ENCODE measurements around the gene CXCL5. TPM values are rescaled to one million over a fixed set of nuclear protein-coding genes. Genes with fewer than 3 reads are reported as not detected.

CXCL5 gene
- polyA plus RNA-seq, 1 of the 3 experiments (the other 2 are of a cell fraction), result 0.02 TPM

DNA sequence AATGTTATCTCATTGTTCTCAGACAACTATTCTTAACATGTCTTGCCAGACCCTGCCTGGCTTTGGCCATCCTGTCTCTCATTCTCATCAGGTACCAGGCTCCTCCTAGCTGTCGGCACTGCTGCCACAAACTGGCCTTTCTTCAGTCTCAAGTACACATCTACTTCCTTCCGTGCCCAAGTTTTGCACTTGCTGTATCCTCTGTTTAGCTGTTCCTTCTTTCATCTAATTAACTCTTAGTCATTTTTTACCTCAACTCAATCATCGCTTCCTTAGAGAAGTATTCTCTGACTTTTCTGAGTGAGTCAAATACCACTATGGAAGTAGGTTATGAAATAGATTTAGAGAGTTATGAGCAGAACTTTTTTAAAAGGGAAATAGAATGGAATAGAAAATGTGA lies 20.3 kb upstream of the CXCL5 start:
- no peaks in the 10 kb centered on the region for H3K4me1 ChIP-seq (ENCODE audit: control insufficient read depth in 1 of 2, insufficient read depth in 2 of 2, low read depth in 1 of 2, low read length in 1 of 2)

More for the DNA sequence above, 20.3 kb upstream of the CXCL5 start:
- Histone ChIP-seq H3K9me2 (no peaks in the 10 kb centered on the region), H3K79me2 (ENCODE audit: insufficient read depth) (no peaks in the 10 kb centered on the region), H2AFZ (ENCODE audit: low read depth) (no peak overlapping the region), H4K20me1 (ENCODE audit: insufficient read depth) (no peaks in the 10 kb centered on the region), H3K36me3 (replicated peaks in 1 of 2; ENCODE audit: control insufficient read depth in 1 of 2, insufficient read depth in 2 of 2, low read length in 1 of 2) (no peaks in the 10 kb centered on the region), H3K9ac (no peak overlapping the region), H3K9me3 (no peaks in the 10 kb centered on the region), H3K27ac (ENCODE audit: low read depth in 2 of 2, low read length in 1 of 2) (no peak overlapping the region), H3K27me3 (ENCODE audit: insufficient read depth) (peaks cover 7% of the 10 kb centered on the region; the same call in 1 of the 2 replicates), H3K4me3 (ENCODE audit: low read depth in 2 of 2, low read length in 1 of 2) (no peak overlapping the region), H3F3A (replicated peaks; ENCODE audit: insufficient read depth) (no peaks in the 10 kb centered on the region), H3K4me2 (no peak overlapping the region)
- DNase-seq, result no peak
- 23% methylated on average over 3 of the region's 3 CpGs for WGBS (ENCODE audit: low lambda C conversion rate)
- TF ChIP-seq NFIC (IDR thresholded peaks at IDR 0.05; ENCODE audit: borderline replicate concordance) (no peak), RAD21 (IDR thresholded peaks at IDR 0.05; ENCODE audit: low read length) (no peak), GABPA (IDR thresholded peaks at IDR 0.05; ENCODE audit: low read depth) (no peak), TEAD4 (IDR thresholded peaks at IDR 0.05; ENCODE audit: borderline replicate concordance, insufficient read depth) (no peak), NRF1 (IDR thresholded peaks at IDR 0.05; ENCODE audit: low read depth, low read length) (no peak), TAF1 (IDR thresholded peaks at IDR 0.05; ENCODE audit: borderline replicate concordance, low read depth, low read length) (no peak), SIN3A (IDR thresholded peaks at IDR 0.05; ENCODE audit: borderline replicate concordance, low read depth, low read length) (no peak), TCF12 (IDR thresholded peaks at IDR 0.05) (no peak), USF1 (IDR thresholded peaks at IDR 0.05; ENCODE audit: borderline replicate concordance, low read depth) (no peak), IRF3 (IDR thresholded peaks at IDR 0.05; ENCODE audit: low read depth, low read length) (no peak), RXRA (IDR thresholded peaks at IDR 0.05; ENCODE audit: borderline replicate concordance, low read depth) (no peak), FOXJ3 (CRISPR knock-in tag; IDR thresholded peaks at IDR 0.05) (no peak), RFX5 (IDR thresholded peaks at IDR 0.05; ENCODE audit: low read length) (no peak)
- TF ChIP-seq, protein P1, sequence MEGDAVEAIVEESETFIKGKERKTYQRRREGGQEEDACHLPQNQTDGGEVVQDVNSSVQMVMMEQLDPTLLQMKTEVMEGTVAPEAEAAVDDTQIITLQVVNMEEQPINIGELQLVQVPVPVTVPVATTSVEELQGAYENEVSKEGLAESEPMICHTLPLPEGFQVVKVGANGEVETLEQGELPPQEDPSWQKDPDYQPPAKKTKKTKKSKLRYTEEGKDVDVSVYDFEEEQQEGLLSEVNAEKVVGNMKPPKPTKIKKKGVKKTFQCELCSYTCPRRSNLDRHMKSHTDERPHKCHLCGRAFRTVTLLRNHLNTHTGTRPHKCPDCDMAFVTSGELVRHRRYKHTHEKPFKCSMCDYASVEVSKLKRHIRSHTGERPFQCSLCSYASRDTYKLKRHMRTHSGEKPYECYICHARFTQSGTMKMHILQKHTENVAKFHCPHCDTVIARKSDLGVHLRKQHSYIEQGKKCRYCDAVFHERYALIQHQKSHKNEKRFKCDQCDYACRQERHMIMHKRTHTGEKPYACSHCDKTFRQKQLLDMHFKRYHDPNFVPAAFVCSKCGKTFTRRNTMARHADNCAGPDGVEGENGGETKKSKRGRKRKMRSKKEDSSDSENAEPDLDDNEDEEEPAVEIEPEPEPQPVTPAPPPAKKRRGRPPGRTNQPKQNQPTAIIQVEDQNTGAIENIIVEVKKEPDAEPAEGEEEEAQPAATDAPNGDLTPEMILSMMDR (IDR thresholded peaks at IDR 0.05), result no peak
- TF ChIP-seq, protein P2, sequence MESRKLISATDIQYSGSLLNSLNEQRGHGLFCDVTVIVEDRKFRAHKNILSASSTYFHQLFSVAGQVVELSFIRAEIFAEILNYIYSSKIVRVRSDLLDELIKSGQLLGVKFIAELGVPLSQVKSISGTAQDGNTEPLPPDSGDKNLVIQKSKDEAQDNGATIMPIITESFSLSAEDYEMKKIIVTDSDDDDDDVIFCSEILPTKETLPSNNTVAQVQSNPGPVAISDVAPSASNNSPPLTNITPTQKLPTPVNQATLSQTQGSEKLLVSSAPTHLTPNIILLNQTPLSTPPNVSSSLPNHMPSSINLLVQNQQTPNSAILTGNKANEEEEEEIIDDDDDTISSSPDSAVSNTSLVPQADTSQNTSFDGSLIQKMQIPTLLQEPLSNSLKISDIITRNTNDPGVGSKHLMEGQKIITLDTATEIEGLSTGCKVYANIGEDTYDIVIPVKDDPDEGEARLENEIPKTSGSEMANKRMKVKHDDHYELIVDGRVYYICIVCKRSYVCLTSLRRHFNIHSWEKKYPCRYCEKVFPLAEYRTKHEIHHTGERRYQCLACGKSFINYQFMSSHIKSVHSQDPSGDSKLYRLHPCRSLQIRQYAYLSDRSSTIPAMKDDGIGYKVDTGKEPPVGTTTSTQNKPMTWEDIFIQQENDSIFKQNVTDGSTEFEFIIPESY (IDR thresholded peaks at IDR 0.05; ENCODE audit: borderline replicate concordance, low read depth), result no peak
- TF ChIP-seq, protein P3, sequence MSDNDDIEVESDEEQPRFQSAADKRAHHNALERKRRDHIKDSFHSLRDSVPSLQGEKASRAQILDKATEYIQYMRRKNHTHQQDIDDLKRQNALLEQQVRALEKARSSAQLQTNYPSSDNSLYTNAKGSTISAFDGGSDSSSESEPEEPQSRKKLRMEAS (IDR thresholded peaks at IDR 0.05; ENCODE audit: low read depth), result no peak
- TF ChIP-seq, protein P4, sequence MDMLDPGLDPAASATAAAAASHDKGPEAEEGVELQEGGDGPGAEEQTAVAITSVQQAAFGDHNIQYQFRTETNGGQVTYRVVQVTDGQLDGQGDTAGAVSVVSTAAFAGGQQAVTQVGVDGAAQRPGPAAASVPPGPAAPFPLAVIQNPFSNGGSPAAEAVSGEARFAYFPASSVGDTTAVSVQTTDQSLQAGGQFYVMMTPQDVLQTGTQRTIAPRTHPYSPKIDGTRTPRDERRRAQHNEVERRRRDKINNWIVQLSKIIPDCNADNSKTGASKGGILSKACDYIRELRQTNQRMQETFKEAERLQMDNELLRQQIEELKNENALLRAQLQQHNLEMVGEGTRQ (IDR thresholded peaks at IDR 0.05; ENCODE audit: borderline replicate concordance, low read depth, low read length), result no peak
- POLR2A ChIA-PET, result no interaction called here
- CTCF ChIA-PET, result no interaction called here

All from SK-N-SH (cell line).